HG03064 (cell line): Measurements from ENCODE around the gene LRMDA.
A peak's percentile ranks its signal among the peaks of the same experiment; 100 is the strongest.

Experiments used
- ATAC-seq: cut with Tn5 transposase; IDR thresholded peaks from one replicate; pipeline ENCODE4 v1.9.1; 2021; ENCODE audit warnings: low read depth; ENCODE audit not compliant: unreplicated experiment

LRMDA gene

DNA sequence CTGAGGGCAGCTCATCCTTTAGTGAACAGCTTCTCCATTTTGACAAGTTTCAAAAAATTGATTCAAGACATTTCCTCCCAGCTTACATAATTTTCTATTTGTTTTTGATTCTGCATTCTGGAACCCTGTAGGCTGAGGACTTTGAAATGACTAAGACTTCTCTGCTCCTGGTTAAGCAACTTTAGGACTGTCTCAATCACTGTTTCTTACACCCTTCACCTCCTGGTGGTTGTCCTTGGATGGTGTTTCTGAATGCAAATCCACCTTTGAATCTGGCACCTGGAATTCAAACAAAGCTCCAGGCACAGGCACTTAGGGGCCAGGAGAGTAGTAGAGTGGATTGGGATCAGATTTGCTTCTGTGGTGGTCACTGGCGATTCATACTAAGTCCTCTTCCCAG is 595.5 kb downstream of the LRMDA start:
- ATAC-seq: no peak

DNA sequence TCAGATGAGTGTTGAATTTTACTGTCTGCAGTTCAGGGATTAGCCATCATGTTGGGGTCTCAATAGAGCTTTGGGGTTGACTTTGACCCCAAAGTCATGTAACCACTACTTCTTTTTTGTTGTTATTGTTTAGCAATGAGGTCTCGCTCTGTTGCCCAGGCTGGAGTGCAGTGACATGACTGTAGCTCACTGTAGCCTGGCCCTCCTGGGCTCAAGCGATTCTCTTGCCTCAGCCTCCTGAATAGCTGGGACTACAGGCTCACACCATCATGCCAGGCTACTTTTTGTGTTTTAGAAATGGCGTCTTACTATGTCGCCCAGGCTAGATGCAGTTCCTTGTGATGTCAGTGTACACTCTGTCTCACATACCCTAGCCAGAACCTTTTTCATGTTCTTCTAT is 598.4 kb downstream of the LRMDA start:
- ATAC-seq: no peak

DNA sequence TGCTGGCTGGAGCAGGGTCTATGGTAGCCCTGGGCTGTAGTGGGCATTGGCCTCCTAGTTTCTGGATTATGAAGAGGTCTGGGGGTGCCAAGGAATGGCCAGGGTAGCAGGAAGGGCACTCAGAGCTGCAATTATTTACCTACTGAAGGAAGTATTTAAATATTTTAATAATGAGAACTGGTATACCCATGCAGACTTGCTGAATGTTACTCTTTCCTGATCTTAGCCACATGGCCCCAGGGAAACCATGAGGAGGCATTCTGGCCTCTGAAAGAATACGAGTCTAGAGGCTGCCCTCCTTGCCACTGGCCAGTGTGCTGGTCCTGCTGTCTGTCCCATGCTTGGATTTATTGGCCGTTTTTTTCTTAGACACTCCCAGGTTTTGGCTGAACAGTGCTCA is 599.7 kb downstream of the LRMDA start:
- no peak for ATAC-seq

- ATAC-seq: no peak
These were observed 600.6 kb downstream of the LRMDA start for GRCh38 chr10:76031769-76032699.

GRCh38 chr10:76032700-76033039 is 601.2 kb downstream of the LRMDA start:
- no peak for ATAC-seq

DNA sequence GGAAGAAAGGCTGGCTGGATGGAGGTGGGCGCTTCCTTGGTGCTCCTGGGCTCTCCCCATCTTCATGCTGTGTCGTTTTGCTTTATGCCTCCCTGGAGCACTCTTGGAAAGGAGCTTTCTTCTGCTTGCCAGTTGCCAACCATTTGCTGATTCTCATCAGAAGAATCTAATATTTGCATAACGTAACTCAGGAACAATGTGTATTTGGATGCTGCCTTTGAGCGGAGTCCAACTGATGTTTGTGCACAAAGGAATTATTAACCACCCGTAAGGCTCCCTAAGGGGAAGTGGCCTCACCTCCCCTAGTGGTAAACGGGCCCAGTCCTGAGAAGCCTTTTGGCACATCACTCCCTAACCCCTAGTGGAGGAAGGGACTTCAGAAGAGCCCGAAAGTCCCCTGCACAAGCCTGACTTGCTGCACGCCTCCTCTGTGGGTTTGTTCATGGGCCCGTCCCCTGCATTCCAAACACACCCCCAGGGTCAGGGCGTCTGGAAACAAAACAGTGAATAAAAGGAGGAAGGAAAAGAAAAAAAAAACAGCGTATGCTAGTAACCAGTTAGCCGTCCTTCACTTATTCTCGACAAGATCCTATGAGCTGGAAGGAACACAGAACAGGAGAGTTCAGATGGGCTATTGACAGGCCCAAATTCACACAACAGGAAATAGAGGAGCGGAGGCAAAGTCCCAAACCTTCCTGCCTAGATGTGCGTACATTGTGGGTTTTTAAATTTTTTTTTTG is 602.2 kb downstream of the LRMDA start:
- ATAC-seq: no peak

DNA sequence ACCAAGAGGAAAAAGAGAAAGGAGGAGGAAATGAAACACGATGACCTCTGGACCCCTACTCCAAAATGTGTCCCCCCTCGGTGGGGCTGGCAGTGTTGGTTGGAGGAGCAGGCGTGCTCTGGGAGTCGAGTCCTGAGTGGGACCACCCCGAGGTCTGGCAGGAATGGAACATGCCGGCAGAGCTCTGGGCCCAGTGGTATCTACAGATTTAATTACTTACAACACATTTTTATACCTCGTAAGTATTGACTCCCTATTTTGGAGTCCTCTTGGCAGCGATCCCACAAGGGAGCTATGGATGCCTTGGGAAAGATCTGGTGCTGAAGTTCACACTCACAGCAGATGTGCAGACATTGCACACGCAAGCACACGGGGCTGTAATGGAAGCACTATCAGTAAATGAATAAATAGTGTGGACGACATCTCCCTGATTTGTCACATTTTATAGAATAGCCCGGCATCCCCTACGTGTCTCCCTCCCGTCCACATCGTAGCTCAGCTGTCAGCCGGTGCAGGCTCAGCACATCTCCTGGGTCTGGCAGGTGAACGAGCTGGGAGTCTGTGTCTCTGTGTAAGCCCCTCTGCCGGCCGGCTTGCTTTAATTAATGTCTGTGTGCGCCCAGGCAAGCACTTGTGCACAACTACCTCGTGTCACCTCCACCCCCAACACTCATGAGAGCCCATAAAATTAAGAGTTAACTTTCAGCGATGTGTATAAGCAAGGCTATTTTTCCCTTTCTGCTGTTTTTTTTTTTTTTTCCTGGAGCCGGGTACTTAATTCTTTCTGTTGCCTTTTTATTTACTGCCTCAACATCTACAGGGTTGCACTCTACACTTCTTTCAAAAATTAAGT is 603.2 kb downstream of the LRMDA start:
- ATAC-seq: no peak

GRCh38 chr10:76035206-76036110 is 604.0 kb downstream of the LRMDA start:
- ATAC-seq: no peak

- peak; percentile 64 for ATAC-seq
These were observed 604.9 kb downstream of the LRMDA start for GRCh38 chr10:76036111-76036940.

DNA sequence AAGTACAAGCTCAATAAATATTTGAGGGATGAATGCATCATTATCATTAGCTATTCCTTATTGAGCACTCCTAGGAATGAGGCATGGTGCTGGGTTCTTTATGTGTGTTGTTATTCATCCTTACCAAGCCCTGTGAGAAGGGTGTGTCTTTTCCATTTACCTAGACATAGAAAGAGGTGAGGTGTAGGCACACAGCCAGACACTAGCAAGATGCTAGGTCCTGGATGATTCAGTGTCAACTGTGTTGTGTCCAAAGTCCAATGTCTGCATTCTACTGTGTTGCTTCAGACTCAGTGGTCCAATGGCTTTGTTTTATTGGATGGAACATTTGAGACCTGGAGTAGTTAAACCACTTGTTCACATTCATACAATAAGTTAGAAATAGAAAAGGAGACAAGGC is 605.5 kb downstream of the LRMDA start:
- ATAC-seq: no peak

DNA sequence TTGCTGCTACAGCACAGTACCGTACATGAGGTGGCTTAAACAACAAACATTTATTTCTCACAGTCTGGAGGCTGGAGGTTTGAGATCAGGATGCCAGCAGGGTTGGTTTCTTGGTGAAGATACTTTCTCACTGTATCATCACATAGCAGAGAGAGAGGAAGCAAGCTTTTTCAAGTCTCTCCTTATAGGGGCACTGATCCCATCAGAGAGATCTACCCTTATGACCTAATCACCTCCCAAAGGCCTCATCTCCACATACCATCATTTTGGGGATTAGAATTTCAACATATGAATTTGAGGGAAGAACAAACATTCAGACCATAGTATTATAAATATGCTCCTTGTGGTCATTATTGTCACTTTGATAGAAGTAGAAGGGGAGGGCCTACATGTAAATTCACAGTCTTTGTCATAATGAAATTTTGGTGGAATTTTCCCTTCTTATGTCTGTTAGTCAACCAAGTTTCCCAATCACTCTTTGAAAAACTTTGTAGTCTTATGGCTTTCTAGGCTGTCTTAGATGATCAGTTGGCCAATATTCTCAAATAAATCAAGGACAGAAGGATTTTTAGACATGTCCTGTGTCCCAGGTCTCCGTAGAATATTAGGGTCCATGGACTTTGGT is 606.2 kb downstream of the LRMDA start:
- no peak for ATAC-seq

DNA sequence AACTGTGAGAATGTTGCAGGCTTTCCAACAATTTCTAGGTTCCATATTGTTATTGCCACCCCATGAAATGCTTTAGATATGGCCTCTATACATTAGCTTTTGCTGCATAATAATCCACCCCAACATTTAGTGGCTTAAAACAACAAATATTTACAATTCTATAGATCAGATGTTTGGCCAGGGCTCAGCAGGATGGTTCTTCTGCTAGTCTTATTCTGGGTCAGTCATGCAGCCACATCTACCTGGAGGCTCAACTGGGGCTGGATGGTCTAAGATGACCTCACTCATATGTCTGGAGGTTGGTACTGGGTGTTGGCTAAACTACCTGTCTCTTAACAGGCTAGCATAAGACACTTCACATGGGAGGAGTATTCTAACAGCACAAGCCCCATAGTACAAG is 607.3 kb downstream of the LRMDA start:
- no peak for ATAC-seq

- no peak for ATAC-seq
These were observed 608.8 kb downstream of the LRMDA start for GRCh38 chr10:76040107-76040829.

DNA sequence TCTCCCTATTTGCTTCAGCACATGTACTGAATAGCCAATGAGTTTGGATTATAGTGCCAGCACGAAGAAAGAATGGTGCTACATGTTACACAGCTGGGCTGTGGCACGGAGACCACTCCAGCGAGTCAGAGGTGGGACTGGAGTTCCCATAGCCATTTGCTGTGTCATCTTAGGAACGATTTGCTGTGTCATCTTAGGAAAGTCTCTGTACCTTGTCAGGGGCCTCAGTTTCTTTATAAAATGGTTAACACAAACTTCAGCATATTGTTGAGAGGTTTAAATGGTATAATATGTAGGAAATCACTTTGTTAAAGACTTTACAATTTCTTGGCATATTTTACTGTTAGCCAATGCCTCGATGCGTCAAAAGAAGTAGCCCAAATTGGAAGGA is 609.4 kb downstream of the LRMDA start:
- no peak for ATAC-seq

DNA sequence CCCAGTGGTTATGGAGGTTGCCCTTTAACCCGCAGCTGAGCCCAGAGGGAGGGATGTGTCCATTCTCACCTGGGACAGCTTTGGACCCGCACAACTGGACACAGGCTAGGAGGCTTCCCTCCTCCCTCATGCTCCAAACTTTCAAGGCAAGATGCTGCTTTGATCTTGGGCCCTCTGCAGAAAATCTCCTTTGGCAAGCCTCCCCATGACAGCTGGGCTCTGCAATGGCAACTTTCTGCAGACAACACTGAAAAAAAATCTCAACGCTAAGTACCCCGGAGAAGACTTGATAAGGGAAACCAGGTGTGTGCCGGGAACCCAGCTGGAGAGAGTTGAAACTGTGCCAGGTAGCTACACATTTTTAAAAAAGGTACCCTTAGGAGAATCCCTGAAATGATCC is 610.1 kb downstream of the LRMDA start:
- no peak for ATAC-seq

- ATAC-seq: no peak
These were observed 611.8 kb downstream of the LRMDA start for GRCh38 chr10:76043261-76043660.

- no peak for ATAC-seq
These were observed 613.3 kb downstream of the LRMDA start for GRCh38 chr10:76044751-76045150.

DNA sequence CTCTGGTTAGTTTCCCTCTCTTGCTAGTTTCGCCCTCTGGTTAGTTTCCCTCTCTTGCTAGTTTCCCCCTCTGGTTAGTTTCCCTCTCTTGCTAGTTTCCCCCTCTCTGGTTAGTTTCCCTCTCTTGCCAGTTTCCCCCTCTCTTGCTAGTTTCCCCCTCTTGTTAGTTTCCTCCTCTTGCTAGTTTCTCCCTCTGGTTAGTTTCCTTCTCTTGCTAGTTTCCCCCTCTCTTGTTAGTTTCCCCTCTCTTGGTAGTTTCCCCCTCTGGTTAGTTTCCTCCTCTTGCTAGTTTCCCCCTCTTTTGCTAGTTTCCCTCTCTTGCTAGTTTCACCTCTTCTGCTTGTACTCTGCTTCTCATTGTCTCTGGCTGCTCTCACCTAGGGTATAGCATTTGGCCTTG is 613.8 kb downstream of the LRMDA start:
- ATAC-seq: no peak
